IPS-NIHi7 (cell line): ENCODE data around the gene ZNF784.

Source experiments
- DNase-seq: peaks from one replicate; pipeline ENCODE4 v3.0.0; 2012; ENCODE audit warnings: mixed read lengths; ENCODE audit errors: extremely low spot score

Gene ZNF784

GRCh38 chr19:55620410-55621204 lies 3.8 kb downstream of the ZNF784 start:
- DNase-seq = no peak

- DNase-seq = no peak
Observed at GRCh38 chr19:55619286-55619685, 5.1 kb downstream of the ZNF784 start.

GRCh38 chr19:55618426-55618825 lies 5.9 kb downstream of the ZNF784 start:
- DNase-seq = no peak

- no peak for DNase-seq
Observed at GRCh38 chr19:55617426-55617825, 6.9 kb downstream of the ZNF784 start.

GRCh38 chr19:55616395-55616875 lies 7.9 kb downstream of the ZNF784 start:
- no peak for DNase-seq

- no peak for DNase-seq
Observed at GRCh38 chr19:55615543-55616394, 8.6 kb downstream of the ZNF784 start.

GRCh38 chr19:55614711-55615542 lies 9.4 kb downstream of the ZNF784 start:
- DNase-seq = no peak

GRCh38 chr19:55613930-55614710 lies 10.2 kb downstream of the ZNF784 start:
- no peak for DNase-seq

- DNase-seq = no peak
Observed at GRCh38 chr19:55613396-55613795, 11.0 kb downstream of the ZNF784 start.

GRCh38 chr19:55611983-55612645 lies 12.3 kb downstream of the ZNF784 start:
- no peak for DNase-seq

GRCh38 chr19:55611300-55611982 lies 12.9 kb downstream of the ZNF784 start:
- no peak for DNase-seq

GRCh38 chr19:55609326-55609725 lies 15.0 kb downstream of the ZNF784 start:
- no peak for DNase-seq

- no peak for DNase-seq
Observed at GRCh38 chr19:55606817-55607216, 17.5 kb downstream of the ZNF784 start.

GRCh38 chr19:55606471-55606787 lies 17.9 kb downstream of the ZNF784 start:
- no peak for DNase-seq

GRCh38 chr19:55605637-55606470 lies 18.5 kb downstream of the ZNF784 start, which contains the start of gene ZNF865:
Gene ZNF865, plus strand, starts transcription at chr19:55605647. Its CDS starts 7,972 bp downstream, at chr19:55613619.
- DNase-seq = peak; percentile 87

GRCh38 chr19:55605207-55605636 lies 19.1 kb downstream of the ZNF784 start:
- peak; percentile 90 for DNase-seq

- DNase-seq = peak; percentile 45
Observed at GRCh38 chr19:55603581-55604292, 20.6 kb downstream of the ZNF784 start.

- no peak for DNase-seq
Observed at GRCh38 chr19:55603115-55603514, 21.3 kb downstream of the ZNF784 start.
